D721Med (cell line): ENCODE data around the gene EIF2AK3.
"Not testable (repeated sequence)": the region's sequence is repeated elsewhere in the genome, so short reads cannot be mapped to it uniquely, and the experiment has no call there.

ENCODE experiments used
- DNase-seq: peaks from one replicate; pipeline ENCODE4 v3.0.0; 2011; ENCODE audit warnings: low spot score; ENCODE audit not compliant: insufficient read length
- FAIRE-seq: peaks from 2 replicates; lab custom pipeline; 2011; peaks lifted over from hg19 to GRCh38; lab: Jason Lieb, UNC
- CTCF ChIP-seq: IDR thresholded peaks from 2 replicates; pipeline ENCODE4 v1.5.1; 2012; ENCODE audit warnings: mild to moderate bottlenecking, control low read depth; ENCODE audit not compliant: insufficient read depth; ENCODE audit errors: missing control alignments

EIF2AK3 gene

GRCh38 chr2:88549616-88550292 is 77.5 kb downstream of the EIF2AK3 start:
- DNase-seq = no peak
- FAIRE-seq = no peak
- TF ChIP-seq CTCF = no peak

- not testable (repeated sequence) for FAIRE-seq, DNase-seq
Observed at GRCh38 chr2:88546291-88546690, 81.0 kb downstream of the EIF2AK3 start.

GRCh38 chr2:88545118-88545517 is 82.1 kb downstream of the EIF2AK3 start:
- DNase-seq (no peak), FAIRE-seq (no peak)
- no peak for TF ChIP-seq CTCF

- DNase-seq = no peak
- no peak for FAIRE-seq
- no peak for TF ChIP-seq CTCF
Observed at GRCh38 chr2:88543541-88544057, 83.7 kb downstream of the EIF2AK3 start.

- TF ChIP-seq CTCF = no peak
- FAIRE-seq (no peak), DNase-seq (no peak)
Observed at GRCh38 chr2:88542668-88543067, 84.6 kb downstream of the EIF2AK3 start.

- TF ChIP-seq CTCF = no peak
- DNase-seq = no peak
- FAIRE-seq = no peak
Observed at GRCh38 chr2:88540346-88540745, 86.9 kb downstream of the EIF2AK3 start.

- DNase-seq = no peak
Observed at GRCh38 chr2:88538362-88538917, 88.8 kb downstream of the EIF2AK3 start.

More at GRCh38 chr2:88538362-88538917, 88.8 kb downstream of the EIF2AK3 start:
- FAIRE-seq = no peak
- TF ChIP-seq CTCF = no peak
